HCT116 (cell line): Measurements from ENCODE around the gene FBXL13. TPM values are rescaled to one million over a fixed set of nuclear protein-coding genes. Genes with fewer than 3 reads are reported as not detected.
"Not testable (repeated sequence)": the region's sequence is repeated elsewhere in the genome, so short reads cannot be mapped to it uniquely, and the experiment has no call there.

Experiments used
- ATAC-seq: fragments of 200-7000 bp; cut with Tn5 transposase; 2 replicates; pipeline ENCODE4 v1.9.1; 2020; ENCODE audit warnings: mild to moderate bottlenecking, moderate library complexity
- BruUV-seq: library from RNA; stranded (reverse); fragments of 400-500 nt; replicated peaks from 2 replicates; lab custom pipeline; 2021; lab: Mats Ljungman, UMichigan
- CTCF ChIA-PET: fragments of 300-600 bp; sonication (Branson Sonifier 250); formaldehyde crosslinking; loops from one replicate; lab custom pipeline; 2021; ENCODE audit warnings: antibody characterized with exemption; lab: Charles Lee
- POLR2A ChIA-PET: fragments of 300-600, 350-600 bp; sonication (Branson Sonifier 250); formaldehyde crosslinking; loops from one replicate; lab custom pipeline; 2021; ENCODE audit warnings: antibody characterized with exemption; lab: Charles Lee
- RAD21 ChIA-PET, 2 experiments: fragments of 300-600 bp; sonication (Branson Sonifier 250); formaldehyde crosslinking; loops; one replicate each; lab custom pipeline; 2023; ENCODE audit warnings: low total read pairs in 2 of 2; ENCODE audit not compliant: uncharacterized antibody in 2 of 2, unreplicated experiment in 2 of 2, low non-redundant PET in 1 of 2; lab: Charles Lee
- DNase-seq: peaks from one replicate; pipeline ENCODE4 v3.0.0-alpha.2; 2010; ENCODE audit warnings: low read depth, low spot score
- H2AFZ ChIP-seq: fragments of 200-600 bp; shearing (Covaris generic), sonication (generic); 2 replicates; pipeline ENCODE4 v1.6.1; 2017; ENCODE audit warnings: low read depth, mixed run types, mixed read lengths, antibody characterized with exemption, low read length; ENCODE audit not compliant: poor library complexity, severe bottlenecking
- H3K27ac ChIP-seq: 2 replicates; pipeline ENCODE4 v1.5.1; 2012; ENCODE audit warnings: low read depth, low read length
- H3K27me3 ChIP-seq: fragments of 200-600 bp; sonication (generic); 2 replicates; pipeline ENCODE4 v1.6.1; 2016; ENCODE audit warnings: mixed run types, low read length, mixed read lengths; ENCODE audit not compliant: insufficient read depth
- H3K36me3 ChIP-seq, 2 experiments: fragments of 200-500 bp in 1 of 2; fragments of 200-600 bp in 1 of 2; sonication (Bioruptor generic) in 1 of 2; sonication (generic) in 1 of 2; 2 replicates each; pipeline versions ENCODE4 v1.5.1 to v1.6.1; 2014 to 2016; ENCODE audit warnings: low read length in 2 of 2, inconsistent platforms in 1 of 2, mixed read lengths in 1 of 2, mixed run types in 1 of 2; ENCODE audit not compliant: insufficient read depth in 2 of 2, control insufficient read depth in 1 of 2
- H3K4me1 ChIP-seq, 2 experiments: fragments of 200-600 bp in 1 of 2; sonication (generic) in 1 of 2; 2 replicates each; pipeline versions ENCODE4 v1.5.1 to v1.6.1; 2012 to 2017; ENCODE audit warnings: low read length in 2 of 2, inconsistent platforms in 1 of 2, mild to moderate bottlenecking in 1 of 2, mixed read lengths in 1 of 2, mixed run types in 1 of 2, moderate library complexity in 1 of 2; ENCODE audit not compliant: insufficient read depth in 2 of 2, control insufficient read depth in 1 of 2
- H3K4me2 ChIP-seq: fragments of 200-600 bp; sonication (generic); 2 replicates; pipeline ENCODE4 v1.6.1; 2017; ENCODE audit warnings: mixed run types, low read length, mixed read lengths
- H3K4me3 ChIP-seq, 2 experiments: fragments of 200-600 bp in 1 of 2; sonication (generic) in 1 of 2; replicated peaks in 1 of 2; 2 replicates each; pipeline ENCODE4 v1.5.1; 2011 to 2016; ENCODE audit warnings: low read length in 2 of 2, control low read depth in 1 of 2, low read depth in 1 of 2, mild to moderate bottlenecking in 1 of 2, mixed read lengths in 1 of 2, mixed run types in 1 of 2
- H3K79me2 ChIP-seq: fragments of 200-600 bp; sonication (generic); 2 replicates; pipeline ENCODE4 v1.6.1; 2017; ENCODE audit warnings: mild to moderate bottlenecking, mixed run types, low read length, moderate library complexity, mixed read lengths; ENCODE audit not compliant: insufficient read depth
- H3K9ac ChIP-seq: fragments of 200-600 bp; sonication (generic); 2 replicates; pipeline ENCODE4 v1.6.1; 2016; ENCODE audit warnings: low read length, mixed read lengths
- H3K9me2 ChIP-seq: fragments of 200-600 bp; sonication (generic), shearing (Covaris generic); 2 replicates; pipeline ENCODE4 v1.6.1; 2017; ENCODE audit warnings: mixed run types, mild to moderate bottlenecking, moderate library complexity; ENCODE audit not compliant: insufficient read depth
- H3K9me3 ChIP-seq, 2 experiments: fragments of 200-500 bp in 1 of 2; fragments of 200-600 bp in 1 of 2; sonication (Bioruptor generic) in 1 of 2; sonication (generic) in 1 of 2; 2 replicates each; pipeline ENCODE4 v1.6.1; 2014 to 2017; ENCODE audit warnings: low read length in 2 of 2, mixed read lengths in 2 of 2, inconsistent platforms in 1 of 2, low read depth in 1 of 2, mild to moderate bottlenecking in 1 of 2, mixed run types in 1 of 2, moderate library complexity in 1 of 2; ENCODE audit not compliant: control insufficient read depth in 1 of 2, insufficient read depth in 1 of 2
- H4K20me1 ChIP-seq: fragments of 200-600 bp; sonication (generic), shearing (Covaris generic); 2 replicates; pipeline ENCODE4 v1.6.1; 2017; ENCODE audit warnings: mixed run types, mild to moderate bottlenecking, moderate library complexity; ENCODE audit not compliant: insufficient read depth
- intact Hi-C: fragments of 100-400 bp; cut with micrococcal nuclease; formaldehyde crosslinking; loops from 2 replicates; pipeline ENCODE4 v1.10.0; 2022
- total RNA-seq: library from RNA; stranded (reverse); gene quantifications from one replicate; pipeline ENCODE4 v1.2.1, GENCODE V29; 2021; ENCODE audit not compliant: unreplicated experiment

Gene FBXL13
- total RNA-seq, 1 experiment from 2014 or later, result 1.0 TPM

- intact Hi-C loops, H3K4me2 ChIP-seq, H3K36me3 ChIP-seq, H3K9me2 ChIP-seq, RAD21 ChIA-PET, CTCF ChIA-PET, H3K27me3 ChIP-seq, H4K20me1 ChIP-seq, POLR2A ChIA-PET, H2AFZ ChIP-seq, DNase-seq, H3K27ac ChIP-seq, H3K4me1 ChIP-seq, H3K9me3 ChIP-seq, H3K4me3 ChIP-seq, BruUV-seq, H3K79me2 ChIP-seq, ATAC-seq, H3K9ac ChIP-seq: not testable (repeated sequence)
Measured at GRCh38 chr7:102794567-102794966, 280.0 kb downstream of the FBXL13 start.

GRCh38 chr7:102791831-102792230 is 282.8 kb downstream of the FBXL13 start:
- RAD21 ChIA-PET, H3K9ac ChIP-seq, H3K4me2 ChIP-seq, DNase-seq, H3K79me2 ChIP-seq, H2AFZ ChIP-seq, H3K36me3 ChIP-seq, H3K27ac ChIP-seq, H3K9me2 ChIP-seq, H3K4me1 ChIP-seq, H4K20me1 ChIP-seq, H3K27me3 ChIP-seq, ATAC-seq, H3K9me3 ChIP-seq, CTCF ChIA-PET, BruUV-seq, H3K4me3 ChIP-seq, POLR2A ChIA-PET, intact Hi-C loops: not testable (repeated sequence)

GRCh38 chr7:102791367-102791766 is 283.2 kb downstream of the FBXL13 start:
- intact Hi-C loops, H3K4me1 ChIP-seq, H3K79me2 ChIP-seq, H3K36me3 ChIP-seq, H2AFZ ChIP-seq, H3K27me3 ChIP-seq, H3K9me3 ChIP-seq, DNase-seq, H3K9me2 ChIP-seq, CTCF ChIA-PET, BruUV-seq, H3K9ac ChIP-seq, H3K4me2 ChIP-seq, H3K27ac ChIP-seq, RAD21 ChIA-PET, ATAC-seq, H3K4me3 ChIP-seq, H4K20me1 ChIP-seq, POLR2A ChIA-PET: not testable (repeated sequence)

GRCh38 chr7:102790364-102791100 is 284.1 kb downstream of the FBXL13 start:
- POLR2A ChIA-PET, H3K4me2 ChIP-seq, RAD21 ChIA-PET, H3K4me1 ChIP-seq, H3K4me3 ChIP-seq, BruUV-seq, H4K20me1 ChIP-seq, DNase-seq, H3K9me2 ChIP-seq, ATAC-seq, H3K79me2 ChIP-seq, H3K9me3 ChIP-seq, H3K9ac ChIP-seq, H3K27ac ChIP-seq, CTCF ChIA-PET, H3K36me3 ChIP-seq, H3K27me3 ChIP-seq, intact Hi-C loops, H2AFZ ChIP-seq: not testable (repeated sequence)
